ENCODE measurements around the gene SPON2.

The SPON2 gene

GRCh38 chr4:1193206-1194009, 21.0 kb upstream of the SPON2 start:
- no peak for DNase-seq

GRCh38 chr4:1192493-1193205, 20.3 kb upstream of the SPON2 start:
- DNase-seq, result no peak

- DNase-seq, result no peak
Measured at GRCh38 chr4:1192091-1192492, 19.7 kb upstream of the SPON2 start.

GRCh38 chr4:1191621-1192020, 19.2 kb upstream of the SPON2 start:
- DNase-seq, result no peak

GRCh38 chr4:1187182-1187581, 14.8 kb upstream of the SPON2 start:
- peak; percentile 66 for DNase-seq

- peak; percentile 37 for DNase-seq
Measured at GRCh38 chr4:1183985-1184773, 11.8 kb upstream of the SPON2 start.

GRCh38 chr4:1182313-1182712, 9.9 kb upstream of the SPON2 start:
- no peak for DNase-seq

GRCh38 chr4:1180663-1181062, 8.3 kb upstream of the SPON2 start:
- DNase-seq, result no peak

GRCh38 chr4:1179976-1180375, 7.6 kb upstream of the SPON2 start:
- DNase-seq, result no peak

- no peak for DNase-seq
Measured at GRCh38 chr4:1179089-1179441, 6.7 kb upstream of the SPON2 start.

GRCh38 chr4:1178300-1179088, 6.1 kb upstream of the SPON2 start:
- DNase-seq, result no peak

GRCh38 chr4:1177274-1178141, 5.1 kb upstream of the SPON2 start:
- peak; percentile 63 for DNase-seq

GRCh38 chr4:1176398-1177273, 4.3 kb upstream of the SPON2 start:
- no peak for DNase-seq

- DNase-seq, result no peak
Measured at GRCh38 chr4:1175635-1176229, 3.3 kb upstream of the SPON2 start.

- no peak for DNase-seq
Measured at GRCh38 chr4:1174941-1175634, 2.7 kb upstream of the SPON2 start.

GRCh38 chr4:1172971-1173757, 781 bp upstream of the SPON2 start:
- no peak for DNase-seq

- peak; percentile 69 for DNase-seq
Measured at GRCh38 chr4:1171311-1172227, 814 bp downstream of the SPON2 start.

- no peak for DNase-seq
Measured at GRCh38 chr4:1170976-1171310, 1.4 kb downstream of the SPON2 start.
